Transverse colon (tissue), 3 donors: ENCODE measurements around the gene PLXND1.

Experiments
- CTCF ChIP-seq, 5 experiments: fragments of 200-600 bp in 3 of 5; fragments of 450-650 bp in 2 of 5; sonication (generic) in 3 of 5; IDR thresholded peaks; 1 replicate in 2 of 5; 2 replicates in 3 of 5; pipeline ENCODE4 v1.5.1; 2016 to 2017; ENCODE audit warnings: antibody characterized with exemption in 5 of 5, inconsistent platforms in 3 of 5, mild to moderate bottlenecking in 2 of 5, moderate library complexity in 1 of 5
- EP300 ChIP-seq: sonication (generic); formaldehyde crosslinking; IDR thresholded peaks from one replicate; pipeline ENCODE4 v1.6.1; 2017; ENCODE audit warnings: antibody characterized with exemption, low read depth
- POLR2A ChIP-seq: fragments of 450-650 bp; IDR thresholded peaks from one replicate; pipeline ENCODE4 v1.6.1; 2016; ENCODE audit warnings: antibody characterized with exemption, mild to moderate bottlenecking, moderate library complexity

- TF ChIP-seq EP300 (no peak), CTCF (IDR thresholded peaks at IDR 0.05) (no peak), POLR2A (peak; percentile 26)
Measured at GRCh38 chr3:129602730-129603560, 3.5 kb downstream of the PLXND1 start.
